Activated T-helper 17 cell treated with anti-CD3 and anti-CD28 coated beads, Interleukin-2, amount 50 U/mL, for 72 hours (primary cell): ENCODE data around the gene ATP2C1. TPM values are rescaled to one million over a fixed set of nuclear protein-coding genes. Genes with fewer than 3 reads are reported as not detected.
"Not testable (repeated sequence)": the region's sequence is repeated elsewhere in the genome, so short reads cannot be mapped to it uniquely, and the experiment has no call there.

Experiments
- ATAC-seq: fragments of 150-1000 bp; cut with Tn5 transposase; replicated peaks from 2 replicates; pipeline ENCODE4 v1.10.0; 2021; ENCODE audit warnings: mild to moderate bottlenecking, moderate library complexity
- H3K27ac Mint-ChIP-seq: one replicate; pipeline ENCODE4 v1.8.0; 2022; ENCODE audit warnings: mixed read lengths
- H3K27me3 Mint-ChIP-seq: one replicate; pipeline ENCODE4 v1.8.0; 2022; ENCODE audit warnings: mixed read lengths
- H3K36me3 Mint-ChIP-seq: one replicate; pipeline ENCODE4 v1.8.0; 2022; ENCODE audit warnings: low read depth, mild to moderate bottlenecking, mixed read lengths
- H3K4me1 Mint-ChIP-seq: one replicate; pipeline ENCODE4 v1.8.0; 2022; ENCODE audit warnings: mixed read lengths
- H3K4me3 Mint-ChIP-seq: one replicate; pipeline ENCODE4 v1.8.0; 2022; ENCODE audit warnings: mild to moderate bottlenecking, mixed read lengths
- H3K9me3 Mint-ChIP-seq: one replicate; pipeline ENCODE4 v1.8.0; 2022; ENCODE audit warnings: mixed read lengths
- total RNA-seq, 2 donors: library from RNA; stranded (reverse); gene quantifications; one replicate each; pipeline ENCODE4 v1.2.3, GENCODE V29; 2022

The ATP2C1 gene
- total RNA-seq, 2 donors from 2014 or later = 63.3 to 64.8 TPM

GRCh38 chr3:131007782-131008181 is 113.9 kb downstream of the ATP2C1 start:
- H3K9me3 Mint-ChIP-seq = no peaks in the 10 kb centered on the region
- no peak overlapping the region for H3K4me3 Mint-ChIP-seq
- no peak for ATAC-seq
- H3K36me3 Mint-ChIP-seq = peaks cover 93% of the 10 kb centered on the region
- peaks cover 9% of the 10 kb centered on the region for H3K4me1 Mint-ChIP-seq
- H3K27me3 Mint-ChIP-seq = no peaks in the 10 kb centered on the region
- no peak overlapping the region for H3K27ac Mint-ChIP-seq

DNA sequence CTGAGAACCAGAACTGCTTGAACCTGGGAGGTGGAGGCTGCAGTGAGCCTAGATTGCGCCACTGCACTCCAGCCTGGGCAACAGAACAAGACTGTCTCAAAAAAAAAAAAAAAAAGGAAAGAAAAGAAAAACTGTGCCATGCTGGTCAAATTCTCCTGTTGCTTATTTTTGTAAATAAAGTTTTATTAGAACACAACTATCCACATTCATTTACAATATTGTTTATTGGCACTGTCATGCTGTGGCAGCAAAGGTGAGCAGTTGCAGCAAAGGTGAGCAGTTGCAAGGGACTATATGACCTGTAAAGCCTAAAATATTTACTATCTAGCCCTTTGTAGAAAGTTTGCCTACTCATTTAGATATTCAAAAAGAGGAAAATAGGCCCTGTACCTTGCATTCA is 114.4 kb downstream of the ATP2C1 start:
- peak overlapping the region; percentile 74 for H3K27ac Mint-ChIP-seq
- ATAC-seq = no peak
- H3K4me3 Mint-ChIP-seq = no peak overlapping the region
- H3K27me3 Mint-ChIP-seq = no peaks in the 10 kb centered on the region
- H3K4me1 Mint-ChIP-seq = peaks cover 9% of the 10 kb centered on the region
- peaks cover 97% of the 10 kb centered on the region for H3K36me3 Mint-ChIP-seq
- H3K9me3 Mint-ChIP-seq = no peaks in the 10 kb centered on the region

- peaks cover 97% of the 10 kb centered on the region for H3K36me3 Mint-ChIP-seq
Measured at GRCh38 chr3:131009698-131010097, 115.8 kb downstream of the ATP2C1 start.

GRCh38 chr3:131018970-131019369 is 125.1 kb downstream of the ATP2C1 start:
- no peak for ATAC-seq
- H3K4me1 Mint-ChIP-seq = peaks cover 26% of the 10 kb centered on the region
- no peak overlapping the region for H3K4me3 Mint-ChIP-seq
- H3K27me3 Mint-ChIP-seq = no peaks in the 10 kb centered on the region
- H3K36me3 Mint-ChIP-seq = peaks cover 73% of the 10 kb centered on the region
- H3K9me3 Mint-ChIP-seq = no peaks in the 10 kb centered on the region
- no peak overlapping the region for H3K27ac Mint-ChIP-seq

More at GRCh38 chr3:131009698-131010097, 115.8 kb downstream of the ATP2C1 start:
- no peak overlapping the region for H3K4me3 Mint-ChIP-seq
- H3K27ac Mint-ChIP-seq = no peak overlapping the region
- H3K27me3 Mint-ChIP-seq = no peaks in the 10 kb centered on the region
- peaks cover 7% of the 10 kb centered on the region for H3K4me1 Mint-ChIP-seq
- ATAC-seq = peak; percentile 34
- H3K9me3 Mint-ChIP-seq = no peaks in the 10 kb centered on the region

- no peak for ATAC-seq
- Mint-ChIP-seq H3K27ac (no peak overlapping the region), H3K4me3 (peak overlapping the region; percentile 31), H3K27me3 (no peaks in the 10 kb centered on the region), H3K36me3 (peaks cover 73% of the 10 kb centered on the region), H3K4me1 (peaks cover 34% of the 10 kb centered on the region), H3K9me3 (no peaks in the 10 kb centered on the region)
Measured at GRCh38 chr3:131020122-131020693, 126.3 kb downstream of the ATP2C1 start.

GRCh38 chr3:131025539-131025938 is 131.7 kb downstream of the ATP2C1 start:
- Mint-ChIP-seq H3K4me1 (peaks cover 39% of the 10 kb centered on the region), H3K9me3 (no peaks in the 10 kb centered on the region), H3K36me3 (peaks cover 39% of the 10 kb centered on the region), H3K4me3 (peak overlapping the region; percentile 89), H3K27me3 (no peaks in the 10 kb centered on the region), H3K27ac (peak overlapping the region; percentile 92)
- no peak for ATAC-seq

GRCh38 chr3:131026321-131027151 is 132.7 kb downstream of the ATP2C1 start, which contains the start of the genes ASTE1 and NEK11:
ASTE1 (minus strand) TSS chr3:131026825; CDS start chr3:131025306, 1,519 bp downstream.
NEK11 (plus strand) TSS chr3:131026877; CDS start chr3:131029709, 2,832 bp downstream.
- peaks cover 37% of the 10 kb centered on the region for H3K36me3 Mint-ChIP-seq
- H3K4me1 Mint-ChIP-seq = peaks cover 31% of the 10 kb centered on the region
- peak within 1 kb of the TSS; percentile 92 for H3K27ac Mint-ChIP-seq
- no peaks in the 10 kb centered on the region for H3K27me3 Mint-ChIP-seq
- H3K4me3 Mint-ChIP-seq = peak within 1 kb of the TSS; percentile 89
- no peaks in the 10 kb centered on the region for H3K9me3 Mint-ChIP-seq
- peak; percentile 99 for ATAC-seq

GRCh38 chr3:131028844-131029243 is 135.0 kb downstream of the ATP2C1 start:
- peaks cover 24% of the 10 kb centered on the region for H3K4me1 Mint-ChIP-seq
- H3K36me3 Mint-ChIP-seq = peaks cover 27% of the 10 kb centered on the region
- H3K27me3 Mint-ChIP-seq = no peaks in the 10 kb centered on the region
- H3K9me3 Mint-ChIP-seq = no peaks in the 10 kb centered on the region
- H3K4me3 Mint-ChIP-seq = no peak overlapping the region
- peak overlapping the region; percentile 38 for H3K27ac Mint-ChIP-seq
- ATAC-seq = no peak

DNA sequence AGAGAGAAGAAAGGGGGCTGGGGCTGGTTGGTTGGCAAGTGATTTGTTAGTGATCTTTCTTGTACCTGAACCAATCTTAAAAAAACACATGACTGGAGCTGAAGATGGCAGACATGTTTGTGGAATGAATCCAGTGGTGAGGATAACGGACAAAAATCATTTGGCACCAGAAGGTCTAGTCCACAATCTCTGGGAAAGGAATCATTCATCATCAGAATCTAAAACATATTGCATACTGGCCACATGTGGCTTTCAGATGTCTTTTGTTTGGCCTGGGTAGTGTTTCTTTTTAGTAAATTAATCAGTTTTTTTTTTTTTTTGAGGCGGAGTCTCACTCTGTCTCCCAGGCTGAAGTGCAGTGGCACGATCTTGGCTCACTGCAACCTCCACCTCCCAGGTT is 137.8 kb downstream of the ATP2C1 start:
- no peak overlapping the region for H3K4me3 Mint-ChIP-seq
- H3K27me3 Mint-ChIP-seq = no peaks in the 10 kb centered on the region
- peaks cover 7% of the 10 kb centered on the region for H3K4me1 Mint-ChIP-seq
- peak overlapping the region; percentile 54 for H3K27ac Mint-ChIP-seq
- ATAC-seq = no peak
- H3K9me3 Mint-ChIP-seq = no peaks in the 10 kb centered on the region
- H3K36me3 Mint-ChIP-seq = peaks cover 4% of the 10 kb centered on the region

DNA sequence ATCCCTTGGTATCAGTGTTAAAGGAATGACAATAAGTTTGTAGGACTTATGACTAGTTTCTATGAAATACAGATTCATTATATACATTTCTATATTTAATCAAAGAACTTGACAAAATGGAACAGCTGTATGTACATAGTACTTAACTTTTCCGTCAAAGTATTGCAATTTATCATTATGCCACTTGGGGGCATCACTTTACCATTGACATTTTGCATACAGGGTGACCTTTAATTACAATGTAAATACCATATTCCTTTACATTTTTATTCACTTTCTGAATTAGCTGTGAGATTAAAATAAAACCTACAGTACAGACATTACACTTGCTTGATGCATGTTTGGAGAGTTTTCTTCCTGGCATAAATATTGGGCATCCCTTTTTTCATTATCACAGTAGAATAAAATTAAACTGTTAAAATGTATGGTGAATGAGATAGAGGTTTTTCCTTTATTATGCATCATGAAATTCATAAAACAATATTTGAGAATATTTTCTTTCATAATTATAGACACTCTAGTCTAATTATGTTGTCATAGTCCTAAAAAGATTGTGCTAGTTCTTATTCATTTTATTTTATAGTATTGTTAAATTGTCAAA is 139.7 kb downstream of the ATP2C1 start:
- Mint-ChIP-seq H3K27ac (no peak overlapping the region), H3K4me1 (no peaks in the 10 kb centered on the region), H3K36me3 (peaks cover 4% of the 10 kb centered on the region), H3K27me3 (no peaks in the 10 kb centered on the region), H3K4me3 (no peak overlapping the region), H3K9me3 (no peaks in the 10 kb centered on the region)
- ATAC-seq = peak; percentile 52

- H3K9me3 Mint-ChIP-seq = no peaks in the 10 kb centered on the region
- no peak for ATAC-seq
- peaks cover 1% of the 10 kb centered on the region for H3K36me3 Mint-ChIP-seq
- no peak overlapping the region for H3K27ac Mint-ChIP-seq
- H3K4me1 Mint-ChIP-seq = no peaks in the 10 kb centered on the region
- H3K27me3 Mint-ChIP-seq = no peaks in the 10 kb centered on the region
- no peak overlapping the region for H3K4me3 Mint-ChIP-seq
Measured at GRCh38 chr3:131036200-131036816, 142.4 kb downstream of the ATP2C1 start.

DNA sequence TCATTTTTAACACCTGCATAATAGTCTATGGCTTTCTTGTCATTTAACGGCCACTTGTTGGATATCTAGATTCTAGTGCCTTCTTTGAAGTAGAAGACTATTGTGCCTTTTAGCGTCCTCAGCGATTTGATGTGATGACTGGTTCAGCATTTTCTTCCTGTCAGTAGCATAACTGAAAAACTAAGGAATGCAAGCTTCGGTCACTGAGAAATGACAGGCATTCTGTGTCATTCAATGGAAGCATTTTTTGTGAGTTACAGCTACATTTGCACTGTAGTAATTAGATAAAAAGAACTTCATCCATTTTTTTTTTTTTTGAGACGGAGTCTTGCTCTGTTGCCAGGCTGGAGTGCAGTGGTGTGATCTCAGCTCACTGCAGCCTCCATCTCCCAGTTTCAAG is 143.1 kb downstream of the ATP2C1 start:
- no peaks in the 10 kb centered on the region for H3K9me3 Mint-ChIP-seq
- H3K27ac Mint-ChIP-seq = no peak overlapping the region
- no peaks in the 10 kb centered on the region for H3K27me3 Mint-ChIP-seq
- H3K4me1 Mint-ChIP-seq = no peaks in the 10 kb centered on the region
- no peak for ATAC-seq
- H3K36me3 Mint-ChIP-seq = no peaks in the 10 kb centered on the region
- no peak overlapping the region for H3K4me3 Mint-ChIP-seq

- H3K27ac Mint-ChIP-seq = no peak overlapping the region
- H3K4me3 Mint-ChIP-seq = no peak overlapping the region
- no peaks in the 10 kb centered on the region for H3K27me3 Mint-ChIP-seq
- H3K36me3 Mint-ChIP-seq = no peaks in the 10 kb centered on the region
- peaks cover 2% of the 10 kb centered on the region for H3K9me3 Mint-ChIP-seq
- no peak for ATAC-seq
- H3K4me1 Mint-ChIP-seq = no peaks in the 10 kb centered on the region
Measured at GRCh38 chr3:131038326-131038725, 144.4 kb downstream of the ATP2C1 start.

DNA sequence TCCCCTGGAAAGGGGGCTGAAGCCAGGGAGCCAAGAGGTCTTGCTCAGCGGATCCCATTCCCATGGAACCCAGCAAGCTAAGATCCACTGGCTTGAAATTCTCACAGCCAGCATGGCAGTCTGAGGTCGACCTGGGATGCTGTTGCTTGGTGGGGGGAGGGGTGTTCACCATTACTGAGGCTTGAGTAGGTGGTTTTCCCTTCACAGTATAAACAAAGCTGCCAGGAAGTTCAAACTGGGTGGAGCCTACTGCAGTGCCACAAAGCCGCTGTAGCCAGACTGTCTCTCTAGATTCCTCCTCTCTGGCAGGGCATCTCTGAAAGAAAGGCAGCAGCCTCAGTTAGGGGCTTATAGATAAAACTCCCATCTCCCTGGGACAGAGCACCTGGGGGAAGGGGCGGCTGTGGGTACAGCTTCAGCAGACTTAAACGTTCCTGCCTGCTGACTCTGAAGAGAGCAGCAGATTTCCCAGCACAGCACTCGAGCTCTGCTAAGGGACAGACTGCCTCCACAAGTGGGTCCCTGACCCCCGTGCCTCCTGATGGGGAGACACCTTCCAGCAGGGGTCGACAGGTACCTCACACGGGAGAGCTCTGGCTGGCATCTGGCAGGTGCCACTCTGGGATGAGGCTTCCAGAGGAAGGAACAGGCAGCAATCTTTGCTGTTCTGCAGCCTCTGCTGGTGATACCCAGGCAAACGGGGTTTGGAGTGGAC is 148.5 kb downstream of the ATP2C1 start:
- peak; percentile 62 for ATAC-seq
- peaks cover 18% of the 10 kb centered on the region for H3K9me3 Mint-ChIP-seq
- H3K4me1 Mint-ChIP-seq, H3K27me3 Mint-ChIP-seq, H3K36me3 Mint-ChIP-seq: not testable (repeated sequence)
- peak overlapping the region; percentile 59 for H3K27ac Mint-ChIP-seq
- peak overlapping the region; percentile 36 for H3K4me3 Mint-ChIP-seq
